Measurements from ENCODE around the gene HLA-DQB1.
"Not testable (repeated sequence)": the region's sequence is repeated elsewhere in the genome, so short reads cannot be mapped to it uniquely, and the experiment has no call there.

Gene HLA-DQB1
- total RNA-seq = 1.5 to 24.9 (median 1.6) reads per million in 3 experiments

- DNase-seq = peak; percentile 11
These were observed at the start of gene HLA-DQB1 for GRCh38 chr6:32666420-32667300. Gene HLA-DQB1 (minus strand): TSS chr6:32666657. CDS start chr6:32666607, 50 bp downstream.

- DNase-seq = no peak
These were observed 46.8 kb upstream of the HLA-DQB1 start for GRCh38 chr6:32713241-32713640.

- DNase-seq = no peak
These were observed 43.2 kb upstream of the HLA-DQB1 start for GRCh38 chr6:32709625-32710024.

GRCh38 chr6:32705164-32705563, 38.7 kb upstream of the HLA-DQB1 start:
- not testable (repeated sequence) for DNase-seq

- no peak for DNase-seq
These were observed 36.9 kb upstream of the HLA-DQB1 start for GRCh38 chr6:32703347-32703746.

GRCh38 chr6:32700391-32701040, 34.1 kb upstream of the HLA-DQB1 start:
- DNase-seq = peak; percentile 25

- no peak for DNase-seq
These were observed 30.6 kb upstream of the HLA-DQB1 start for GRCh38 chr6:32697031-32697430.

- DNase-seq = no peak
These were observed 25.6 kb upstream of the HLA-DQB1 start for GRCh38 chr6:32692019-32692418.

GRCh38 chr6:32689531-32690501, 23.4 kb upstream of the HLA-DQB1 start:
- DNase-seq = no peak

- DNase-seq = peak; percentile 68
These were observed 19.1 kb upstream of the HLA-DQB1 start for GRCh38 chr6:32685603-32686002.

- no peak for DNase-seq
These were observed 17.8 kb upstream of the HLA-DQB1 start for GRCh38 chr6:32684246-32684645.

GRCh38 chr6:32680055-32680454, 13.6 kb upstream of the HLA-DQB1 start:
- DNase-seq = no peak

- DNase-seq = no peak
These were observed 13.0 kb upstream of the HLA-DQB1 start for GRCh38 chr6:32679492-32679891.

- not testable (repeated sequence) for DNase-seq
These were observed 7.7 kb upstream of the HLA-DQB1 start for GRCh38 chr6:32674123-32674522.

GRCh38 chr6:32671908-32672307, 5.5 kb upstream of the HLA-DQB1 start:
- DNase-seq = not testable (repeated sequence)

- DNase-seq = no peak
These were observed 3.4 kb upstream of the HLA-DQB1 start for GRCh38 chr6:32669893-32670292.

- no peak for DNase-seq
These were observed 2.8 kb upstream of the HLA-DQB1 start for GRCh38 chr6:32669240-32669639.

- DNase-seq = no peak
These were observed 1.8 kb upstream of the HLA-DQB1 start for GRCh38 chr6:32668226-32668747.

GRCh38 chr6:32665661-32666060, 796 bp downstream of the HLA-DQB1 start:
- no peak for DNase-seq

- DNase-seq = no peak
These were observed 1.6 kb downstream of the HLA-DQB1 start for GRCh38 chr6:32664827-32665362.

GRCh38 chr6:32664354-32664753, 2.1 kb downstream of the HLA-DQB1 start:
- no peak for DNase-seq

- no peak for DNase-seq
These were observed 3.6 kb downstream of the HLA-DQB1 start for GRCh38 chr6:32662836-32663235.

Data from central memory CD4-positive, alpha-beta T cell (primary cell).